ENCODE results near the gene ARMC8. TPM values are rescaled to one million over a fixed set of nuclear protein-coding genes. Genes with fewer than 3 reads are reported as not detected.

Gene ARMC8
- total RNA-seq, 1 experiment from 2014 or later: 52.6 TPM

DNA sequence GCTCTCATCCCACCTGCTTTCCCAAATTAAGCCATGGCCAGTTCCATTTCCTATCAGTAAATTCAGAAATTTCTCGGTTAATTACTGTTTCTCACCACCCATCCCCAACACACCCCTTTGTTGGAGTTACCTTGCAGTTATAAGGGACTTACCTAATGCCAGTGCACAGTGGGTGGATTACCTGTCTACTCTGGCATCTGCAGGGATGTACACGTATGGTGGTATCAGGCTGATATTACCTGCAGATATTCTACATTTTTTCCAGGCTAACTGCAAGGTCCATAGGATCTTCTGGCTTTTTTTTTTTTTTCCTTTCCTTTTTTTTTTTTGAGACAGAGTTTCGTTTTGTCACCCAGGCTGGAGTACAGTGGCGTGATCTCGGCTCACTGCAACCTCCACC, 153.4 kb downstream of the ARMC8 start:
- POLR2A ChIA-PET: no interaction called here
- Mint-ChIP-seq H3K4me3 (ENCODE audit: unreplicated experiment) (no peak overlapping the region), H3K36me3 (ENCODE audit: insufficient read depth, unreplicated experiment) (no peaks in the 10 kb centered on the region), H3K27me3 (ENCODE audit: insufficient read depth, unreplicated experiment) (no peaks in the 10 kb centered on the region), H3K9me3 (ENCODE audit: unreplicated experiment) (no peaks in the 10 kb centered on the region), H3K4me1 (ENCODE audit: low read depth, unreplicated experiment) (no peaks in the 10 kb centered on the region), H3K27ac (ENCODE audit: unreplicated experiment) (no peak overlapping the region)
- DNase-seq: no peak
- Histone ChIP-seq H3K4me3 (ENCODE audit: low read depth, low read length) (no peak overlapping the region), H3K4me1 (peaks cover 1% of the 10 kb centered on the region; the same call in 1 of the 2 replicates), H3K27me3 (replicated peaks; ENCODE audit: control insufficient read depth, insufficient read depth, low read length) (no peaks in the 10 kb centered on the region), H3K36me3 (ENCODE audit: control insufficient read depth, insufficient read depth, low read length) (no peaks in the 10 kb centered on the region), H3K9me3 (no peaks in the 10 kb centered on the region)
- intact Hi-C loops (cut with micrococcal nuclease; ENCODE audit: unreplicated experiment): no loop called here
- no TSS peak for BruUV-seq (replicated peaks)
- CTCF ChIA-PET: no interaction called here
- TF ChIP-seq, protein P1, sequence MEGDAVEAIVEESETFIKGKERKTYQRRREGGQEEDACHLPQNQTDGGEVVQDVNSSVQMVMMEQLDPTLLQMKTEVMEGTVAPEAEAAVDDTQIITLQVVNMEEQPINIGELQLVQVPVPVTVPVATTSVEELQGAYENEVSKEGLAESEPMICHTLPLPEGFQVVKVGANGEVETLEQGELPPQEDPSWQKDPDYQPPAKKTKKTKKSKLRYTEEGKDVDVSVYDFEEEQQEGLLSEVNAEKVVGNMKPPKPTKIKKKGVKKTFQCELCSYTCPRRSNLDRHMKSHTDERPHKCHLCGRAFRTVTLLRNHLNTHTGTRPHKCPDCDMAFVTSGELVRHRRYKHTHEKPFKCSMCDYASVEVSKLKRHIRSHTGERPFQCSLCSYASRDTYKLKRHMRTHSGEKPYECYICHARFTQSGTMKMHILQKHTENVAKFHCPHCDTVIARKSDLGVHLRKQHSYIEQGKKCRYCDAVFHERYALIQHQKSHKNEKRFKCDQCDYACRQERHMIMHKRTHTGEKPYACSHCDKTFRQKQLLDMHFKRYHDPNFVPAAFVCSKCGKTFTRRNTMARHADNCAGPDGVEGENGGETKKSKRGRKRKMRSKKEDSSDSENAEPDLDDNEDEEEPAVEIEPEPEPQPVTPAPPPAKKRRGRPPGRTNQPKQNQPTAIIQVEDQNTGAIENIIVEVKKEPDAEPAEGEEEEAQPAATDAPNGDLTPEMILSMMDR (IDR thresholded peaks at IDR 0.05; ENCODE audit: insufficient read depth in 1 of 2, low read depth in 1 of 2, low read length in 1 of 2, severe bottlenecking in 1 of 2, unreplicated experiment in 1 of 2): no peak

DNA sequence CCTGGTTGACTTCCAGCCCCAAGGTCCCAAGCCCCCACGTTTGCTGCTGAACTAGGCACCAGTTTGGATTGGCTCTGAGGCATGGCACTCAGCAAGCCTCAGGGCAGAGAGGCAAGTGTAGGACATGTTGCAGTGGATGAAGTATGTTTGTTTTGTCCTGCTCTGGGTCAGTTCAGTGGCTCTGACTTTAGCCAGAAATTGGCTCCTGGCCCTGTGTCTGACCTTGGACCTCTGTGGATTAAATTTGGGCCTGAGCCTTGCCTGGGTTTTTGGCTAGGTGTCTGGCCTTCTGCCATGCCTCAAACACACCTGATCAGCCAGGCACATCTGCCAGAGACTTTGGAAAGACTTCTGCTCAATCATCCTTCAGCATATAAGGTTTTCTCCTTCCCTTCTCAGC, 157.7 kb downstream of the ARMC8 start:
- CTCF ChIA-PET: no interaction called here
- Histone ChIP-seq H3K9me3 (no peaks in the 10 kb centered on the region), H3K4me3 (ENCODE audit: low read depth, low read length) (no peak overlapping the region), H3K27me3 (replicated peaks; ENCODE audit: control insufficient read depth, insufficient read depth, low read length) (no peaks in the 10 kb centered on the region), H3K4me1 (no peaks in the 10 kb centered on the region), H3K36me3 (ENCODE audit: control insufficient read depth, insufficient read depth, low read length) (no peaks in the 10 kb centered on the region)
- no peaks in the 10 kb centered on the region for H3K27me3 Mint-ChIP-seq (ENCODE audit: insufficient read depth, unreplicated experiment)
- H3K4me1 Mint-ChIP-seq (ENCODE audit: low read depth, unreplicated experiment): peaks cover 6% of the 10 kb centered on the region
- H3K36me3 Mint-ChIP-seq (ENCODE audit: insufficient read depth, unreplicated experiment): no peaks in the 10 kb centered on the region
- H3K4me3 Mint-ChIP-seq (ENCODE audit: unreplicated experiment): no peak overlapping the region
- DNase-seq: no peak
- intact Hi-C loops (cut with micrococcal nuclease; ENCODE audit: unreplicated experiment): no loop called here
- POLR2A ChIA-PET: no interaction called here
- TF ChIP-seq, protein P1 (IDR thresholded peaks at IDR 0.05; ENCODE audit: insufficient read depth in 1 of 2, low read depth in 1 of 2, low read length in 1 of 2, severe bottlenecking in 1 of 2, unreplicated experiment in 1 of 2): no peak
- no TSS peak for BruUV-seq (replicated peaks)
- H3K27ac Mint-ChIP-seq (ENCODE audit: unreplicated experiment): no peak overlapping the region
- no peaks in the 10 kb centered on the region for H3K9me3 Mint-ChIP-seq (ENCODE audit: unreplicated experiment)

Other genes with a start within 250 kb of the ARMC8 start
- not detected in 2 replicates for gene CLDN18, start 177.1 kb upstream of the ARMC8 start, total RNA-seq (2022)
- 1.6 and 2.4 TPM in 2 replicates for gene DZIP1L, start 71.7 kb upstream of the ARMC8 start, total RNA-seq (2022)
- gene A4GNT, start 54.9 kb upstream of the ARMC8 start, total RNA-seq (2022): not detected in 2 replicates
- gene DBR1, start 12.4 kb upstream of the ARMC8 start, total RNA-seq (2022): 14.8 and 16.9 TPM in 2 replicates
- gene NME9, start 142.6 kb downstream of the ARMC8 start, total RNA-seq (2022): not detected in 2 replicates
- 8.5 and 11.4 TPM in 2 replicates for gene MRAS, start 161.3 kb downstream of the ARMC8 start, total RNA-seq (2022)
- gene ESYT3, start 247.3 kb downstream of the ARMC8 start, total RNA-seq (2022): 5.7 and 7.6 TPM in 2 replicates

Measured in Caco-2 (cell line).